Measurements from ENCODE around the gene RDX.
A peak's percentile ranks its signal among the peaks of the same experiment; 100 is the strongest.

The RDX gene

GRCh38 chr11:110190885-110191284 lies 105.5 kb downstream of the RDX start:
- no peak for TF ChIP-seq CTCF (conservative IDR thresholded peaks at IDR 0.05; ENCODE audit: low read depth, low read length)
- no peak overlapping the region for H3K4me3 ChIP-seq (ENCODE audit: low read depth, low read length)
- no peak for DNase-seq (ENCODE audit: low read depth)

GRCh38 chr11:110187731-110188130 lies 108.7 kb downstream of the RDX start:
- no peak for TF ChIP-seq CTCF (conservative IDR thresholded peaks at IDR 0.05; ENCODE audit: low read depth, low read length)
- no peak for DNase-seq (ENCODE audit: low read depth)

GRCh38 chr11:110186867-110187266 lies 109.5 kb downstream of the RDX start:
- no peak for DNase-seq (ENCODE audit: low read depth)
- H3K4me3 ChIP-seq (ENCODE audit: low read depth, low read length): no peak overlapping the region
- TF ChIP-seq CTCF (conservative IDR thresholded peaks at IDR 0.05; ENCODE audit: low read depth, low read length): no peak

More at GRCh38 chr11:110187731-110188130, 108.7 kb downstream of the RDX start:
- H3K4me3 ChIP-seq (ENCODE audit: low read depth, low read length): no peak overlapping the region

- no peak overlapping the region for H3K4me3 ChIP-seq (ENCODE audit: low read depth, low read length)
- no peak for DNase-seq (ENCODE audit: low read depth)
- TF ChIP-seq CTCF (conservative IDR thresholded peaks at IDR 0.05; ENCODE audit: low read depth, low read length): no peak
Observed at GRCh38 chr11:110186456-110186855, 110.0 kb downstream of the RDX start.

GRCh38 chr11:110185599-110185998 lies 110.8 kb downstream of the RDX start:
- TF ChIP-seq CTCF (conservative IDR thresholded peaks at IDR 0.05; ENCODE audit: low read depth, low read length): no peak
- no peak for DNase-seq (ENCODE audit: low read depth)
- H3K4me3 ChIP-seq (ENCODE audit: low read depth, low read length): no peak overlapping the region

GRCh38 chr11:110185121-110185591 lies 111.3 kb downstream of the RDX start:
- peak; percentile 99 for DNase-seq (ENCODE audit: low read depth)
- no peak overlapping the region for H3K4me3 ChIP-seq (ENCODE audit: low read depth, low read length)
- peak; percentile 5 for TF ChIP-seq CTCF (conservative IDR thresholded peaks at IDR 0.05; ENCODE audit: low read depth, low read length)

- no peak overlapping the region for H3K4me3 ChIP-seq (ENCODE audit: low read depth, low read length)
- no peak for TF ChIP-seq CTCF (conservative IDR thresholded peaks at IDR 0.05; ENCODE audit: low read depth, low read length)
- peak; percentile 79 for DNase-seq (ENCODE audit: low read depth)
Observed at GRCh38 chr11:110184456-110184855, 112.0 kb downstream of the RDX start.

All from choroid plexus epithelial cell (primary cell).